GM23338 (cell line): ENCODE results near the gene THSD7A. TPM values are rescaled to one million over a fixed set of nuclear protein-coding genes. Genes with fewer than 3 reads are reported as not detected.

Experiments
- ATAC-seq: fragments of 200-7000 bp; cut with Tn5 transposase; 3 replicates; pipeline ENCODE4 v1.9.1; 2020
- DNase-seq: peaks from one replicate; pipeline ENCODE4 v3.0.0-alpha.2; 2015; ENCODE audit warnings: low spot score
- H2AFZ ChIP-seq: fragments of 200-600 bp; sonication (generic); 2 replicates; pipeline ENCODE4 v1.8.0; 2016; ENCODE audit warnings: antibody characterized with exemption, mild to moderate bottlenecking, moderate library complexity
- H3F3A ChIP-seq: fragments of 200-600 bp; sonication (generic); replicated peaks from 2 replicates; pipeline ENCODE4 v1.8.0; 2017; ENCODE audit warnings: antibody characterized with exemption, mixed run types, low read depth
- H3K27ac ChIP-seq: fragments of 200-600 bp; sonication (generic); 2 replicates; pipeline ENCODE4 v1.6.1; 2016; ENCODE audit warnings: low read depth
- H3K27me3 ChIP-seq: fragments of 200-600 bp; sonication (generic); 2 replicates; pipeline ENCODE4 v1.8.0; 2016; ENCODE audit warnings: mild to moderate bottlenecking, mixed run types, moderate library complexity; ENCODE audit not compliant: insufficient read depth
- H3K36me3 ChIP-seq: fragments of 200-600 bp; sonication (generic); 2 replicates; pipeline ENCODE4 v1.8.0; 2016; ENCODE audit warnings: mild to moderate bottlenecking; ENCODE audit not compliant: insufficient read depth
- H3K4me1 ChIP-seq: fragments of 200-600 bp; sonication (generic); 2 replicates; pipeline ENCODE4 v1.8.0; 2016; ENCODE audit warnings: mild to moderate bottlenecking, moderate library complexity; ENCODE audit not compliant: insufficient read depth
- H3K4me2 ChIP-seq: fragments of 200-600 bp; sonication (generic); 2 replicates; pipeline ENCODE4 v1.7.1; 2017; ENCODE audit warnings: mixed run types
- H3K4me3 ChIP-seq: fragments of 200-600 bp; sonication (generic); 2 replicates; pipeline ENCODE4 v1.6.1; 2016; ENCODE audit warnings: mixed run types
- H3K79me2 ChIP-seq: fragments of 200-600 bp; sonication (generic); replicated peaks from 2 replicates; pipeline ENCODE4 v1.8.0; 2017; ENCODE audit warnings: mild to moderate bottlenecking; ENCODE audit not compliant: insufficient read depth
- H3K9me2 ChIP-seq: fragments of 200-600 bp; sonication (generic); 2 replicates; pipeline ENCODE4 v1.8.0; 2017; ENCODE audit not compliant: insufficient read depth
- H4K20me1 ChIP-seq: fragments of 200-600 bp; sonication (generic); replicated peaks from 2 replicates; pipeline ENCODE4 v1.8.0; 2017; ENCODE audit warnings: mild to moderate bottlenecking; ENCODE audit not compliant: insufficient read depth
- H3K27ac Mint-ChIP-seq: 2 replicates; pipeline ENCODE4 v1.8.0; 2020; ENCODE audit warnings: inconsistent platforms, mild to moderate bottlenecking, moderate library complexity, mixed read lengths
- H3K27me3 Mint-ChIP-seq: 3 replicates; pipeline ENCODE4 v1.8.0; 2022; ENCODE audit warnings: low read depth, mild to moderate bottlenecking, moderate library complexity, mixed read lengths, inconsistent platforms; ENCODE audit not compliant: insufficient read depth, poor library complexity
- H3K36me3 Mint-ChIP-seq: 3 replicates; pipeline ENCODE4 v1.8.0; 2021; ENCODE audit warnings: low read depth, mild to moderate bottlenecking, inconsistent platforms, moderate library complexity, mixed read lengths
- H3K4me1 Mint-ChIP-seq: 3 replicates; pipeline ENCODE4 v1.8.0; 2020; ENCODE audit warnings: mild to moderate bottlenecking, inconsistent platforms, mixed read lengths
- H3K4me3 Mint-ChIP-seq: 3 replicates; pipeline ENCODE4 v1.8.0; 2021; ENCODE audit warnings: moderate library complexity, mild to moderate bottlenecking, inconsistent platforms, mixed read lengths
- H3K9me3 Mint-ChIP-seq: 3 replicates; pipeline ENCODE4 v1.8.0; 2020; ENCODE audit warnings: moderate library complexity, mild to moderate bottlenecking, inconsistent platforms, mixed read lengths
- CREB1 ChIP-seq: fragments of 250-450 bp; sonication (Bioruptor Pico); IDR thresholded peaks from 2 replicates; pipeline ENCODE4 v1.5.0; 2020; ENCODE audit warnings: low read depth, mild to moderate bottlenecking, moderate library complexity
- ETS1 ChIP-seq: IDR thresholded peaks from 2 replicates; pipeline ENCODE4 v1.6.1; 2016; ENCODE audit warnings: antibody characterized with exemption
- EZH2 ChIP-seq: fragments of 200-600 bp; sonication (generic); IDR thresholded peaks from one replicate; pipeline ENCODE4 v1.8.0; 2017; ENCODE audit warnings: antibody characterized with exemption, mild to moderate bottlenecking, low read depth; ENCODE audit not compliant: unreplicated experiment
- EZH2phosphoT487 ChIP-seq: fragments of 200-600 bp; sonication (generic); IDR thresholded peaks from one replicate; pipeline ENCODE4 v1.8.1; 2018; ENCODE audit warnings: antibody characterized with exemption; ENCODE audit not compliant: unreplicated experiment
- JUNB ChIP-seq: IDR thresholded peaks from one replicate; pipeline ENCODE4 v1.6.1; 2016; ENCODE audit warnings: antibody characterized with exemption; ENCODE audit not compliant: unreplicated experiment
- NANOG ChIP-seq: IDR thresholded peaks from 2 replicates; pipeline ENCODE4 v1.6.1; 2016; ENCODE audit warnings: antibody characterized with exemption, borderline replicate concordance
- STAT1 ChIP-seq: IDR thresholded peaks from one replicate; pipeline ENCODE4 v1.6.1; 2016; ENCODE audit warnings: antibody characterized with exemption; ENCODE audit not compliant: unreplicated experiment
- ZNF331 ChIP-seq: fragments of 250-450 bp; sonication (Bioruptor Pico); IDR thresholded peaks from 2 replicates; pipeline ENCODE4 v1.5.0; 2020; ENCODE audit warnings: low read depth, mild to moderate bottlenecking, moderate library complexity
- polyA plus RNA-seq: library from polyadenylated mRNA; unstranded; fragments of >200 nt; fragmentation: Nextera tagmentation; extraction: Ambion mirVana; gene quantifications from 2 replicates; pipeline ENCODE4 v1.2.1, GENCODE V29; 2016
- total RNA-seq: library from RNA; depleted of rRNA; stranded (reverse); fragments of >200 nt; shearing (Covaris generic); gene quantifications from 2 replicates; pipeline ENCODE4 v1.2.3, GENCODE V29; 2014
- TF ChIP-seq, protein P1 (sequence below): IDR thresholded peaks from one replicate; pipeline ENCODE4 v1.6.1; 2018; ENCODE audit warnings: antibody characterized with exemption; ENCODE audit not compliant: unreplicated experiment
- TF ChIP-seq, protein P2 (sequence below), 2 experiments: fragments of 200-600 bp in 1 of 2; sonication (generic) in 1 of 2; conservative IDR thresholded peaks; 2 replicates each; pipeline versions ENCODE4 v1.5.1 to v1.6.1; 2016 to 2017; ENCODE audit warnings: antibody characterized with exemption in 2 of 2, low read depth in 2 of 2, mild to moderate bottlenecking in 2 of 2, moderate library complexity in 1 of 2

Gene THSD7A
- total and polyA plus RNA-seq, 2 experiments from 2014 or later, result 1.3 to 2.1 TPM

- Histone ChIP-seq H3K79me2 (no peaks in the 10 kb centered on the region), H4K20me1 (no peaks in the 10 kb centered on the region), H3K4me1 (peaks cover 13% of the 10 kb centered on the region), H3K9me2 (no peaks in the 10 kb centered on the region), H3K4me2 (peak overlapping the region; percentile 31; the same call in 1 of the 2 replicates), H3K4me3 (no peak overlapping the region), H2AFZ (no peak overlapping the region), H3K27me3 (no peaks in the 10 kb centered on the region), H3F3A (no peaks in the 10 kb centered on the region), H3K36me3 (no peaks in the 10 kb centered on the region), H3K27ac (no peak overlapping the region)
- H3K36me3 Mint-ChIP-seq, result peaks cover 8% of the 10 kb centered on the region; the same call in 2 of the 3 replicates
- TF ChIP-seq, protein P1, sequence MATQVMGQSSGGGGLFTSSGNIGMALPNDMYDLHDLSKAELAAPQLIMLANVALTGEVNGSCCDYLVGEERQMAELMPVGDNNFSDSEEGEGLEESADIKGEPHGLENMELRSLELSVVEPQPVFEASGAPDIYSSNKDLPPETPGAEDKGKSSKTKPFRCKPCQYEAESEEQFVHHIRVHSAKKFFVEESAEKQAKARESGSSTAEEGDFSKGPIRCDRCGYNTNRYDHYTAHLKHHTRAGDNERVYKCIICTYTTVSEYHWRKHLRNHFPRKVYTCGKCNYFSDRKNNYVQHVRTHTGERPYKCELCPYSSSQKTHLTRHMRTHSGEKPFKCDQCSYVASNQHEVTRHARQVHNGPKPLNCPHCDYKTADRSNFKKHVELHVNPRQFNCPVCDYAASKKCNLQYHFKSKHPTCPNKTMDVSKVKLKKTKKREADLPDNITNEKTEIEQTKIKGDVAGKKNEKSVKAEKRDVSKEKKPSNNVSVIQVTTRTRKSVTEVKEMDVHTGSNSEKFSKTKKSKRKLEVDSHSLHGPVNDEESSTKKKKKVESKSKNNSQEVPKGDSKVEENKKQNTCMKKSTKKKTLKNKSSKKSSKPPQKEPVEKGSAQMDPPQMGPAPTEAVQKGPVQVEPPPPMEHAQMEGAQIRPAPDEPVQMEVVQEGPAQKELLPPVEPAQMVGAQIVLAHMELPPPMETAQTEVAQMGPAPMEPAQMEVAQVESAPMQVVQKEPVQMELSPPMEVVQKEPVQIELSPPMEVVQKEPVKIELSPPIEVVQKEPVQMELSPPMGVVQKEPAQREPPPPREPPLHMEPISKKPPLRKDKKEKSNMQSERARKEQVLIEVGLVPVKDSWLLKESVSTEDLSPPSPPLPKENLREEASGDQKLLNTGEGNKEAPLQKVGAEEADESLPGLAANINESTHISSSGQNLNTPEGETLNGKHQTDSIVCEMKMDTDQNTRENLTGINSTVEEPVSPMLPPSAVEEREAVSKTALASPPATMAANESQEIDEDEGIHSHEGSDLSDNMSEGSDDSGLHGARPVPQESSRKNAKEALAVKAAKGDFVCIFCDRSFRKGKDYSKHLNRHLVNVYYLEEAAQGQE, result no peak
- TF ChIP-seq CREB1 (CRISPR knock-in tag), result no peak
- TF ChIP-seq EZH2, result no peak
- no peak for TF ChIP-seq ZNF331
- TF ChIP-seq, protein P2, sequence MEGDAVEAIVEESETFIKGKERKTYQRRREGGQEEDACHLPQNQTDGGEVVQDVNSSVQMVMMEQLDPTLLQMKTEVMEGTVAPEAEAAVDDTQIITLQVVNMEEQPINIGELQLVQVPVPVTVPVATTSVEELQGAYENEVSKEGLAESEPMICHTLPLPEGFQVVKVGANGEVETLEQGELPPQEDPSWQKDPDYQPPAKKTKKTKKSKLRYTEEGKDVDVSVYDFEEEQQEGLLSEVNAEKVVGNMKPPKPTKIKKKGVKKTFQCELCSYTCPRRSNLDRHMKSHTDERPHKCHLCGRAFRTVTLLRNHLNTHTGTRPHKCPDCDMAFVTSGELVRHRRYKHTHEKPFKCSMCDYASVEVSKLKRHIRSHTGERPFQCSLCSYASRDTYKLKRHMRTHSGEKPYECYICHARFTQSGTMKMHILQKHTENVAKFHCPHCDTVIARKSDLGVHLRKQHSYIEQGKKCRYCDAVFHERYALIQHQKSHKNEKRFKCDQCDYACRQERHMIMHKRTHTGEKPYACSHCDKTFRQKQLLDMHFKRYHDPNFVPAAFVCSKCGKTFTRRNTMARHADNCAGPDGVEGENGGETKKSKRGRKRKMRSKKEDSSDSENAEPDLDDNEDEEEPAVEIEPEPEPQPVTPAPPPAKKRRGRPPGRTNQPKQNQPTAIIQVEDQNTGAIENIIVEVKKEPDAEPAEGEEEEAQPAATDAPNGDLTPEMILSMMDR (conservative IDR thresholded peaks at IDR 0.05; ENCODE audit: low read depth in 2 of 2), result no peak
- no peak for TF ChIP-seq JUNB
- TF ChIP-seq NANOG, result 0 out of 2 replicates have a peak, but pooled peaks have one; percentile 49
- no peak for TF ChIP-seq STAT1
- H3K27me3 Mint-ChIP-seq, result no peaks in the 10 kb centered on the region
- DNase-seq, result peak; percentile 37
- no peak overlapping the region for H3K27ac Mint-ChIP-seq
- H3K4me1 Mint-ChIP-seq, result peaks cover 12% of the 10 kb centered on the region
- ATAC-seq, result peak; percentile 71
- H3K9me3 Mint-ChIP-seq, result no peaks in the 10 kb centered on the region; the same call in 2 of the 3 replicates
- H3K4me3 Mint-ChIP-seq, result no peak overlapping the region
Observed at GRCh38 chr7:11817111-11817740, 14.8 kb downstream of the THSD7A start.

DNA sequence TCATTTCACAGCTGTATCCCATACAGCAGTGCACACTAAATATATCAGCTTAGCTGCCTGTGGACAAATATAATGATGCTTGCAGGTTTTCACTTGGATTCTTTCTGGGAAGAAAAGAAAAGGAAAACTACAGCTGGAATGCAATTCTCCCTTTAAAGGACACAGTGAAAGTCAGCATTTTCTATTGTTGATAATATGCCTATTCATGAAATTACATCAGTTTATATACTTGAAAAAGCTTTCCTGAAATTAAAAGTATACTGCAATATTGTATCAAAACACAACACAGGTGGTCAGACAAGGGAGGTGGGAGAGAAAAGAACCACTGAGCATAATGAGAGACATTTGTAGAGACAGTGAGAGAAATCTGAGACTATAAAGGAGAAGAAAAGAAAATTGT lies 20.3 kb downstream of the THSD7A start:
- H3K4me1 ChIP-seq, result peaks cover 1% of the 10 kb centered on the region
- H3K36me3 Mint-ChIP-seq, result no peaks in the 10 kb centered on the region
- no peaks in the 10 kb centered on the region for H4K20me1 ChIP-seq
- H3K9me2 ChIP-seq, result no peaks in the 10 kb centered on the region
- H3K4me3 ChIP-seq, result no peak overlapping the region
- H3K27ac Mint-ChIP-seq, result no peak overlapping the region
- H3K4me3 Mint-ChIP-seq, result no peak overlapping the region
- no peak overlapping the region for H3K27ac ChIP-seq
- H3K27me3 ChIP-seq, result no peaks in the 10 kb centered on the region
- DNase-seq, result no peak
- no peaks in the 10 kb centered on the region for H3K36me3 ChIP-seq
- H2AFZ ChIP-seq, result no peak overlapping the region
- no peaks in the 10 kb centered on the region for H3K79me2 ChIP-seq
- no peaks in the 10 kb centered on the region for H3K9me3 Mint-ChIP-seq
- no peak overlapping the region for H3K4me2 ChIP-seq
- peaks cover 7% of the 10 kb centered on the region for H3K4me1 Mint-ChIP-seq
- no peak for ATAC-seq
- H3F3A ChIP-seq, result no peaks in the 10 kb centered on the region
- no peaks in the 10 kb centered on the region for H3K27me3 Mint-ChIP-seq
- TF ChIP-seq EZH2 (no peak), JUNB (no peak), EZH2phosphoT487 (no peak), ETS1 (no peak)
- TF ChIP-seq, protein P1, result no peak
- TF ChIP-seq, protein P2 (conservative IDR thresholded peaks at IDR 0.05; ENCODE audit: low read depth in 2 of 2), result no peak
